Measurements from ENCODE around the gene PKN2. TPM values are rescaled to one million over a fixed set of nuclear protein-coding genes. Genes with fewer than 3 reads are reported as not detected.
"Not testable (repeated sequence)": the region's sequence is repeated elsewhere in the genome, so short reads cannot be mapped to it uniquely, and the experiment has no call there.

PKN2 gene
- total RNA-seq, 1 donor from 2014 or later: 29.7 TPM

- intact Hi-C loops (cut with DNase I): no loop called here
- DNase-seq (ENCODE audit: missing footprints) (no peak), ATAC-seq (no peak)
These were observed 141.6 kb downstream of the PKN2 start for GRCh38 chr1:88825721-88826120.

GRCh38 chr1:88847643-88848042 is 163.6 kb downstream of the PKN2 start:
- intact Hi-C loops (cut with DNase I): no loop called here
- DNase-seq (ENCODE audit: missing footprints) (no peak), ATAC-seq (no peak)

GRCh38 chr1:88851303-88852063 is 167.4 kb downstream of the PKN2 start:
- intact Hi-C loops (cut with DNase I): no loop called here
- ATAC-seq: no peak

GRCh38 chr1:88867743-88868521 is 183.9 kb downstream of the PKN2 start:
- DNase-seq (ENCODE audit: missing footprints) (no peak), ATAC-seq (no peak)
- intact Hi-C loops (cut with DNase I): no loop called here

More at GRCh38 chr1:88851303-88852063, 167.4 kb downstream of the PKN2 start:
- DNase-seq (ENCODE audit: missing footprints): no peak

DNA sequence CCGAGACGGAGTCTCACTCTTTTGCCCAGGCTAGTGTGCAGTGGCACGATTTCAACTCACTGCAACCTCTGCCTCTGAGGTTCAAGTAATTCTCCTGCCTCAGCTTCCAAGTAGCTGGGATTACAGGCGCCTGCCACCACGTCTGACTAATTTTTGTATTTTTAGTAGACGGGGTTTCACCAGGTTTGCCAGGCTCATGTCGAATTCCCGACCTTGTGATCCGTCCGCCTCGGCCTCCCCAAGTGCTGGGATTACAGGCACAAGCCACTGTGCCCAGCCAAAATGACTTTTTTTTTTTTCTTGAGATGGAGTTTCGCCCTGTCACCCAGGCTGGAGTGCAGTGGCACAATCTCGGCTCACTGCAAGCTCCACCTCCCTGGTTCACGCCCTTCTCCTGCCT is 185.6 kb downstream of the PKN2 start:
- DNase-seq (ENCODE audit: missing footprints): not testable (repeated sequence)
- intact Hi-C loops (cut with DNase I): loop anchor here (5.0 kb wide), 1 partner anchor 67 kb away; no protein-coding TSS in a partner anchor

DNA sequence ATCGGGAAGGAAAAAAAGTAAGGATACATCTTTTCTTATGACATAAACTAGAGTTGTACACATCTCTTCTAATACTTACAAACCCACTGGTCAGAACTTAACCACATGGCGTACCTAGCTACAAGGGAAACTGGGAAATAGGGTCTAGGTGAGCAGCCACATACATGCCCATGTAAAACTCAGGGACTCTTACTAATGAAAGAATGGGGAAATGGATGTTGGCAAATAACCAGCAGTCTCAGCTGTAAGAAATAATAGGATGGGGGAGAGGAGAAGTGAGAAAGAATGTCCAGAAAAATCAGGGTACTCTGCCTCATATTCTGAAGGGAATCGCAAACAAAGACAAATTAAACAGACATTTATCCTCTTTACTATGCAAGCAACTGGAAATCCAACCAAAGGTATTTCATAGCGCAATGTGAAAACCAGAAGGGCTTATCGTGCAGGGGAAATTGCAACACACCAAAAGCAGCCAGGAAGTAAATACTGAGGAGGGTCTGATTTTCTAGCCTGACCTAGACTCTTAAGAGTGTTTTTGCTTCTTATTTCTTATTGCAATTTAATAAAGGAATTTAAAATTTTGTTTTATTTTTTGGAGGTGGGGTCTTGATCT is 189.8 kb downstream of the PKN2 start:
- intact Hi-C loops (cut with DNase I): loop anchor here (5.0 kb wide), 1 partner anchor 72 kb away; no protein-coding TSS in a partner anchor
- DNase-seq (ENCODE audit: missing footprints) (no peak), ATAC-seq (no peak)

More for the DNA sequence above, 185.6 kb downstream of the PKN2 start:
- not testable (repeated sequence) for ATAC-seq

DNA sequence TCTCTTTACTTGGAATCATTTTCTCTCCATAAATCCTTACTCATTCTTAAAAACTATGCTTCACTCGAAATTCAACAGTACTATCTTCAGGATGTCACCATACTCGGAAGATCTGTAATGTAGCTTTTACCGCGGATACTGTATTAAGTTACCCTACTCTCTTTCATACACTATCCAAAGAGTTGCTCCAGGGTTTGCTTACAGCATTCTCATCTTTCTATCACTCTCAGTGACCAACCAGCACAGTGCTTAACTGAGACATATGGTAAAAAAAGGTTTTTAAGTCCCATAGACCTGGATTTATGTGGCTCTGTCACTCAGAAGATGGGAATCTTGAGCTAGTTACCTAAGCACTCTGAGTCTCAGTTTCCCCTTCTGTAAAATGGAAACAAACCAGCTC is 191.5 kb downstream of the PKN2 start:
- ATAC-seq: no peak

GRCh38 chr1:88876573-88877365 is 192.7 kb downstream of the PKN2 start:
- intact Hi-C loops (cut with DNase I): loop anchor here (5.0 kb wide), 2 partner anchors 219 to 694 kb away; no protein-coding TSS in a partner anchor
- DNase-seq (ENCODE audit: missing footprints) (no peak), ATAC-seq (no peak)

More for the DNA sequence above, 191.5 kb downstream of the PKN2 start:
- intact Hi-C loops (cut with DNase I): loop anchor here (5.0 kb wide), 2 partner anchors 218 to 693 kb away; no protein-coding TSS in a partner anchor
- DNase-seq (ENCODE audit: missing footprints): no peak

GRCh38 chr1:88877382-88877825 is 193.3 kb downstream of the PKN2 start:
- ATAC-seq: no peak
- intact Hi-C loops (cut with DNase I): loop anchor here (5.0 kb wide), 2 partner anchors 220 to 695 kb away; no protein-coding TSS in a partner anchor
- DNase-seq (ENCODE audit: missing footprints): no peak

GRCh38 chr1:88877911-88878310 is 193.8 kb downstream of the PKN2 start:
- intact Hi-C loops (cut with DNase I): loop anchor here (5.0 kb wide), 2 partner anchors 221 to 696 kb away; no protein-coding TSS in a partner anchor
- DNase-seq (ENCODE audit: missing footprints): no peak
- no peak for ATAC-seq

DNA sequence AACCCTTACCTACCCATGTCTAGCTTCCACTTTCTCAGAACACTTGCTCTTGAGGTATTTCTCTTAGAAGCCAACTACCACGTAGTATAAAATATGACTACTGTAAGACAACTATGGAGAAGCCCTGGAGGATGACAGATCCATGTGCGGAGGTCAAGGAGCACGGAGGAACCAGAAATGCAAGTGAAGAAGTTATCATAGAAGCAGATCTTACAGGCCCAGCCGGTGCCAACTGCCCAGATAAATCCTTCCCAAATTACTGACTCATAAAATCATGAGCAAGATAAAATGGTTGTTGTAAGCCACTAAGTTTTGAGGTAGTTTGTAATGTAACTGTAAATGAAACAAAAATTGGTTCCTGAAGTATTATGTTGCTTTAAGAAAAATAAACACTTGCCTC is 194.7 kb downstream of the PKN2 start:
- no peak for DNase-seq (ENCODE audit: missing footprints)
- ATAC-seq: no peak
- intact Hi-C loops (cut with DNase I): loop anchor here (5.0 kb wide), 2 partner anchors 221 to 696 kb away; no protein-coding TSS in a partner anchor

DNA sequence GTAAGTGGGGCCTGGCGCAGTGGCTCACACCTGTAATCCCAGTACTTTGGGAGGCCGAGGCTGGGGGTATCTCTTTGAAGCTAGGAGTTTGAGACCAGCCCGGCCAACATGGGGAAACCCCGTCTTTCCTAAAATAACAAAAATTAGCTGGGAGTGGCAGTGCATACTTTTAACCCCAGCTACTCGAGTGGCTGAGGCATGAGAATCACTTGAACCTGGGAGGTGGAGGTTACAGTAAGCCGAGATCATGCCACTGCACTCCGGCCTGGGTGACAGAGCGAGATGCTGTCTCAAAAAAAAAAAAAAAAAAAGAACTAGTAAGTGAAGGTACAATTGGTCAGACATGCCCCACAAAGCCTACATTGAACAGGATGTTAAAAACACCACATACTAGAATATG is 196.6 kb downstream of the PKN2 start:
- intact Hi-C loops (cut with DNase I): loop anchor here (10.0 kb wide), 1 partner anchor 196 kb away; the partner anchor contains the start of gene PKN2
- ATAC-seq; DNase-seq (ENCODE audit: missing footprints): not testable (repeated sequence)

GRCh38 chr1:88883156-88883555 is 199.1 kb downstream of the PKN2 start:
- DNase-seq (ENCODE audit: missing footprints) (no peak), ATAC-seq (no peak)
- intact Hi-C loops (cut with DNase I): loop anchor here (10.0 kb wide), 1 partner anchor 198 kb away; the partner anchor contains the start of gene PKN2

Other genes with a start within 250 kb of the PKN2 start
- 12.4 TPM for gene GTF2B, start 207.3 kb downstream of the PKN2 start, total RNA-seq